ENCODE data around the gene VWCE. TPM values are rescaled to one million over a fixed set of nuclear protein-coding genes. Genes with fewer than 3 reads are reported as not detected.

VWCE gene
- total RNA-seq, 8 experiments from 2014 or later, result 2.1 to 7.2 (median 3.6) TPM

DNA sequence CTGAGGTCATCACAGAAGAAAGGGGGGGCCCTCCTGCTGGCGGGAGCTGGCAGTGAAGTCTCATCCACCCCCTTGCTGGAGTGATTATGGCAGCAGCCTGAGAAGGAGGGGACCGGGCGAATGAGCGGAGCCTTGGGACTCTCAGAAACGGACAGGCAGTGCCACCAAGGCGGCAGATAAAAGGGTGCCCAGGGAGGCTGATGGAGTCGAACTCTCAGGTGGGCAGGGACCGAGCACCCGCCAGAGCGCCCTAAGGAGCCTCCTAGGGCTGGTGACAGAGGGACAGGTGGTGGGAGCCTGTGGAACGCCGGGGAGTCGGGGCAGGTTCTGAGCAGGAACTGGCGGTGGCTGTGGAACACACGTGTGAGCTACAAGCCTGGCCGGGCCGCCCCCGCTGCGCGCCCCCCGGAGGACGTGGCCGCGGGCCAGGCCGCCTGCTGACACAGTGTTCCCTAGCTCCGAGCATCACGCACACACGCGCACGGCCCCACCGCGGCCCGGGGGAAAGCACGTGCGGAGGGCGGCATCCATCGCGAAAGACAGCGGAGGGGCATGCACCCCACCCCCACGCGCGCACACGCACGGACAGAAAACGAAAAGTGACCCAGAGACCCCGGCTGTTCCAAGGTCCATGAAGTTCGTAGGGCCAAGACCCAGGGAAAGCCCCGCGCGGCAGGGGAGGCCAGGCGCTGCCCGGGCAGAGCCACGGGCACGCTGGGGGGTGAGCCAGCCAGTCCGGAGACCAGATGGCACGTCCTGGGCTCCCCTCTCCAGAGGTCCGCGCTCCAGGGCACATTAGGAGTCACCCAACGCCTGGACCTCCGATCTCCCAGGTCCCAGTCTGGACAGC lies 1.0 kb downstream of the VWCE start:
- Histone ChIP-seq H3K27ac (peak overlapping the region; percentile 66 to 75), H3K4me3 (peak overlapping the region; percentile 48 to 56 (median 52)), H3K4me1 (replicated peaks in 1 of 2) (peaks cover 2 to 26% of the 10 kb centered on the region in 2 donors)
- ATAC-seq (replicated peaks in 6 of 8), result peak; percentile 45 to 79 (median 75)
- in situ Hi-C loops (cut with MboI; ENCODE audit: low pct_unique_long_range_greater_than_20kb in 2 of 9, low sequenced_read_pairs in 9 of 9, unreplicated experiment in 9 of 9), result no loop called here
- WGBS, 10 experiments, result 0 to 8% (median 1%) methylated on average over 1 to 11 of the region's 60 CpGs; no CpG with 5 or more reads in 4 of the 10 experiments

- Histone ChIP-seq H3K4me3 (no peak overlapping the region), H3K4me1 (replicated peaks in 1 of 2) (peaks cover 2 to 16% of the 10 kb centered on the region in 2 donors), H3K27ac (no peak overlapping the region)
- in situ Hi-C loops (cut with MboI; ENCODE audit: low pct_unique_long_range_greater_than_20kb in 2 of 9, low sequenced_read_pairs in 9 of 9, unreplicated experiment in 9 of 9), result no loop called here
- 90 to 100% (median 100%) methylated on average over 1 to 2 of the region's 2 CpGs; no CpG with 5 or more reads in 2 of the 10 experiments for WGBS, 10 experiments
- no peak for ATAC-seq (replicated peaks in 6 of 8)
Measured at GRCh38 chr11:61292356-61292755, 2.8 kb downstream of the VWCE start.

- Histone ChIP-seq H3K4me1 (replicated peaks in 1 of 2) (peaks cover 2 to 13% of the 10 kb centered on the region in 2 donors), H3K4me3 (no peak overlapping the region), H3K27ac (no peak overlapping the region)
- in situ Hi-C loops (cut with MboI; ENCODE audit: low pct_unique_long_range_greater_than_20kb in 2 of 9, low sequenced_read_pairs in 9 of 9, unreplicated experiment in 9 of 9), result no loop called here
- ATAC-seq (replicated peaks in 6 of 8), result no peak
- WGBS, 10 experiments, result 80 to 100% (median 100%) methylated on average over 1 to 5 of the region's 12 CpGs; no CpG with 5 or more reads in 4 of the 10 experiments
Measured at GRCh38 chr11:61290905-61291690, 4.0 kb downstream of the VWCE start.

DNA sequence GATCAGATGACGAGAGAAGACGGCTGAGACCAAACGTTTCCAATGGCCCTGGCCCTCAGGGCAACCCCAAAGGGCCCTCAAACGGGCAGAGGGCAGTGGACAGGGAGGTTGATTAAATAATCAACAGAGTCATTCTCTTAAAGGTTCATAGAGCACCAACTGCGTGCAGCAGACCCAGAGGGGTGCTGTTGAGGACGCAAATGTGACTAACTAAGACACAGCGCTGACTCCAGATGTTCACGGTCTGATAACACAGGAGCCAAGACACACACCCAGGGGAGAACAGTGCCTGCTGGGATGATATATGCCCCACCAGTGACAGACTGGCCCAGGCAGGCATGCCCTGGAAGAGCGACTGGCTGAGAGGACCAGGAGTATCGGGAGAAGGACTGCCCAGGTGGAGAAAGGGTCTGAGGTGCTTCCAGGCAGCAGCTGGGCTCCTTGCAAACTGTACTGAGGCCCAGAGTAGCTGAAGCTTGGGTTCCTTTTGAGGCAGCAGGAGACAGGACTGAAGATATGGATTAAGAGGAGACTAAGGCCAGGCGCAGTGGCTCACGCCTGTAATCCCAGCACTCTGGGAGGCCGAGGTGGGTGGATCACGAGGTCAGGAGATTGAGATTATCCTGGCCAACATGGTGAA lies 7.7 kb downstream of the VWCE start:
- in situ Hi-C loops (cut with MboI; ENCODE audit: low pct_unique_long_range_greater_than_20kb in 2 of 9, low sequenced_read_pairs in 9 of 9, unreplicated experiment in 9 of 9), result no loop called here
- no peaks in the 10 kb centered on the region for H3K4me1 ChIP-seq (replicated peaks in 1 of 2)
- H3K4me3 ChIP-seq, result no peak overlapping the region
- H3K27ac ChIP-seq, result no peak overlapping the region
- no peak for ATAC-seq (replicated peaks in 6 of 8)
- 60 to 100% (median 100%) methylated on average over 1 to 6 of the region's 14 CpGs; no CpG with 5 or more reads in 2 of the 10 experiments for WGBS, 10 experiments

DNA sequence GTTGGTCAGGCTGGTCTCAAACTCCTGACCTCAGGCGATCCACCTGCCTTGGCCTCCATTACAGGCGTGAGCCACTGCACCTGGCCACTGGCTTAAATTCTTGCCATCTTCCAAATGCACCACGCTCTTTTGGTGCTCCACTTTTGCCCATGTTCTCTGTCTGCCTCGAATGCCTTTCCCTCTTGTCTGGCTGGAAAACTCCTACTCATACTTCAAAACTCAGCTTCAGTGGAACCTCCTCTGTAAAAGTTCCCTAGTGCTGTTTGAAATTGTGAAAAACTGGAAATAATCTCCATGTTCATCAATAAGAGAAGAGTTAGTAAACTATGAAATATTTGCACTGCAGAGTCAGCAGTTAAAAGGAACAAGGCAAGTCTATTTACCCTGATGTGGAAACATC lies 11.5 kb downstream of the VWCE start:
- in situ Hi-C loops (cut with MboI; ENCODE audit: low pct_unique_long_range_greater_than_20kb in 2 of 9, low sequenced_read_pairs in 9 of 9, unreplicated experiment in 9 of 9), result no loop called here
- Histone ChIP-seq H3K27ac (no peak overlapping the region), H3K4me1 (replicated peaks in 1 of 2) (peaks cover 0 to 9% of the 10 kb centered on the region in 2 donors), H3K4me3 (no peak overlapping the region)
- 0 to 100% (median 90%) methylated on average over 1 to 4 of the region's 4 CpGs; no CpG with 5 or more reads in 3 of the 10 experiments for WGBS, 10 experiments
- ATAC-seq (replicated peaks in 6 of 8), result no peak

GRCh38 chr11:61281581-61282250 lies 13.4 kb downstream of the VWCE start:
- in situ Hi-C loops (cut with MboI; ENCODE audit: low pct_unique_long_range_greater_than_20kb in 2 of 9, low sequenced_read_pairs in 9 of 9, unreplicated experiment in 9 of 9), result no loop called here
- WGBS, 10 experiments, result 30 to 100% (median 63%) methylated on average over 1 to 9 of the region's 35 CpGs; no CpG with 5 or more reads in 1 of the 10 experiments
- peak; percentile 58 to 92 (median 84) for ATAC-seq (replicated peaks in 6 of 8)
- peak overlapping the region in 4 of 5 donors; percentile 11 to 15 (median 13) for H3K4me3 ChIP-seq
- peaks cover 0 to 9% of the 10 kb centered on the region in 2 donors for H3K4me1 ChIP-seq (replicated peaks in 1 of 2)
- H3K27ac ChIP-seq, result no peak overlapping the region

DNA sequence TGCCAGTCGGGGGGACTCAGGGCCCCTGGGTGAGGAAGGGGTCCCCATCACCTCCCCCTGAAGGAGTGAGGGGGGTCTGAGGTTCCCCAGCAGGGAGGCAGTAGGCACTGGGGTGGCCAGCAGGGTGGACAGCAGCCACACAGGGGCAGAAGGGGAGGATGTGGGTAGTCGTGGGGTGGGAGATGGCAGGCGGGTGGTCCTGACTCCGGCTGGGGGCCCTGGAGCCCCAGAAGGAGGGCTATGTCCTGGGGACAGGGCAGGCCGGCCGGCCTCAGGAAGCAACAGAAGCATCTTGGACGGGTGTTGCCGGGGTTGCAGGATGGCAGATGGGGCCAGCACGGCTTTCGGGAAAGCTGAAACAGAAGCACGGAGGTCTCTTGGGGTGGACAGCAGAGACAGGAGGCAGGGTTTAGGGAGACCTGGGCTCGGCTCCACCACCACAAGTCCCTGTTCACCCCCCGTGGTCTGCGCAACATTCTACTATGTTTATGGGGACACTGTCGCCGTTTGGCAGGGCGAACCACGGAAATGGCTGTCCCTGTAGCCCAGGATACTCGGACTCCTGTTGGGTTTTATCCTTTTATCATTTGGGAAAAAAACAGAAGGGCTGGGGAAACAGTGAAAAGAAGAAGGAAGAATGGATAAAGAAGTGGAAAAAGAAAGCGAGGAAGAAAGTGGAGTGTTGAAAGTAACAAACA lies 14.1 kb downstream of the VWCE start:
- Histone ChIP-seq H3K4me3 (no peak overlapping the region), H3K27ac (no peak overlapping the region), H3K4me1 (replicated peaks in 1 of 2) (peaks cover 0 to 9% of the 10 kb centered on the region in 2 donors)
- in situ Hi-C loops (cut with MboI; ENCODE audit: low pct_unique_long_range_greater_than_20kb in 2 of 9, low sequenced_read_pairs in 9 of 9, unreplicated experiment in 9 of 9), result no loop called here
- 47 to 100% (median 77%) methylated on average over 1 to 7 of the region's 20 CpGs; no CpG with 5 or more reads in 1 of the 10 experiments for WGBS, 10 experiments
- peak in 2 of 8 experiments; percentile 3 to 11 for ATAC-seq (replicated peaks in 6 of 8)

DNA sequence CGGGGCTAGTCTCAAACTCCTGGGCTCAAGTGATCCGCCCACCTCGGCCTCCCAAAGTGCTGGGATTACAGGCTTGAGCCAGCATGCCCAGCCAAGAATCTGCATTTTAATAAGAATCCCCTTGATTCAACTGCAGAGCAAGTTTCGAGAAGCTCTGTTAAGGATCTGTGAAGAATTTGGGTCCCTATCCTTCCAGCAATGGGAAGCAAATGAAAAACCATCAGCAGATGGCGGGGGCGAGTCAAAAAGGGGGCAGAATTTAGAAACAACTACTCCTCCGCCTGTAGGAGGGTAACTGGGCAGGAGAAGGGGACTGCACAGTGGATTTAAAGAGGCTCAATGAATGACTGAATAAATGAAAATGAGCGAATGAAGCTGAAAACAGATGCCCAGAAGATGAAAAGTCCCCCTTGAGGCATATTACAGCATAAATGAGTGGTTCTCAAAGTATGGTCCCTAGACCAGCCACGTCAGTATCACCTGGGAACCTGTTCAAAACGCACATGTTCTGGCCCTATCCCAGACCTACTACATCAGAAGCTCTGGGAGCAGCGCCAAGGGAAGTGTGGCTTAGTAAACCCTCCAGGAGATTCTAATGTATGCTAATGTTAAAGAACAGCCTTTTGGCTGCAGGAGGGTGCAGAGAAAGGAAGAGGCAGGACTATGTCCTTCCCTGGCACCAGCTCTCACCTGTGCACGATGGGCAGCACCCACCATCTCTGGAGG lies 15.0 kb downstream of the VWCE start:
- no peak overlapping the region for H3K4me3 ChIP-seq
- in situ Hi-C loops (cut with MboI; ENCODE audit: low pct_unique_long_range_greater_than_20kb in 2 of 9, low sequenced_read_pairs in 9 of 9, unreplicated experiment in 9 of 9), result no loop called here
- WGBS, 10 experiments, result 60 to 94% (median 77%) methylated on average over 2 to 10 of the region's 12 CpGs; no CpG with 5 or more reads in 1 of the 10 experiments
- H3K4me1 ChIP-seq (replicated peaks in 1 of 2), result peaks cover 0 to 9% of the 10 kb centered on the region in 2 donors
- no peak overlapping the region for H3K27ac ChIP-seq
- ATAC-seq (replicated peaks in 6 of 8), result peak in 1 of 8 experiments; percentile 52

- WGBS, 10 experiments, result 36 to 73% (median 62%) methylated on average over 2 to 9 of the region's 10 CpGs
- no peak overlapping the region for H3K27ac ChIP-seq
Measured at GRCh38 chr11:61278001-61278470, 17.1 kb downstream of the VWCE start.

GRCh38 chr11:61277186-61278000 lies 17.7 kb downstream of the VWCE start:
- ATAC-seq (replicated peaks in 6 of 8), result no peak
- Histone ChIP-seq H3K4me3 (no peak overlapping the region), H3K27ac (no peak overlapping the region), H3K4me1 (replicated peaks in 1 of 2) (peaks cover 0 to 9% of the 10 kb centered on the region in 2 donors)
- in situ Hi-C loops (cut with MboI; ENCODE audit: low pct_unique_long_range_greater_than_20kb in 2 of 9, low sequenced_read_pairs in 9 of 9, unreplicated experiment in 9 of 9), result no loop called here
- 50 to 80% (median 66%) methylated on average over 2 to 9 of the region's 14 CpGs; no CpG with 5 or more reads in 4 of the 10 experiments for WGBS, 10 experiments

More at GRCh38 chr11:61278001-61278470, 17.1 kb downstream of the VWCE start:
- no peak for ATAC-seq (replicated peaks in 6 of 8)
- in situ Hi-C loops (cut with MboI; ENCODE audit: low pct_unique_long_range_greater_than_20kb in 2 of 9, low sequenced_read_pairs in 9 of 9, unreplicated experiment in 9 of 9), result no loop called here
- Histone ChIP-seq H3K4me1 (replicated peaks in 1 of 2) (peaks cover 0 to 9% of the 10 kb centered on the region in 2 donors), H3K4me3 (no peak overlapping the region)

DNA sequence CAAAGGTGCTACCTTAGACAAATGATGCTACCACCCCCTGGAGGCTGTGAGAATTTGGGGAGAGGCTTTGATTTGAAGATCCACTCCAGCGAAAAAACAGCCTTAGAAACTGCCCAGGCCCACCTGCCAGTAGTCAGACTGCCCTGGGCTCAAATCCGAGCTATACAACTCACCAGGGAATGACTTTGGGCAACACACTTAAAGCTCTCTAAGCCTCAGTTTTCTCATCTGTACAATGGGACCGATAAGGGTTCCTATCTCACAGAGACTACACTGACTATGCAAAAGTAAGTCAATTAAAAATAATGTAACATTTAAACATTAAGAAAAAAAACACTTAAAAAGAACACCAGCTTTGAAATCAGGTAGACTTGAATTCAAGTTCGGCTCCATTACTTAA lies 19.9 kb downstream of the VWCE start:
- Histone ChIP-seq H3K27ac (no peak overlapping the region), H3K4me3 (no peak overlapping the region), H3K4me1 (replicated peaks in 1 of 2) (no peaks in the 10 kb centered on the region)
- no peak for ATAC-seq (replicated peaks in 6 of 8)
- in situ Hi-C loops (cut with MboI; ENCODE audit: low pct_unique_long_range_greater_than_20kb in 2 of 9, low sequenced_read_pairs in 9 of 9, unreplicated experiment in 9 of 9), result no loop called here
- WGBS, 10 experiments, result 17 to 100% (median 91%) methylated on average over 1 to 4 of the region's 4 CpGs; no CpG with 5 or more reads in 2 of the 10 experiments
